OCI-LY3 (cell line): ENCODE results near the gene KCNC3.
"Not testable (repeated sequence)": the region's sequence is repeated elsewhere in the genome, so short reads cannot be mapped to it uniquely, and the experiment has no call there.

ENCODE experiments used
- H2AFZ ChIP-seq: fragments of 200-600, 300-600 bp; shearing (Covaris generic); 2 replicates; pipeline ENCODE4 v1.6.0; 2014; ENCODE audit warnings: antibody characterized with exemption, low read depth, low read length
- H3K27ac ChIP-seq: fragments of 200-600, 300-600 bp; sonication (generic); 2 replicates; pipeline ENCODE4 v1.5.1; 2014; ENCODE audit warnings: mild to moderate bottlenecking, low read length, moderate library complexity, mixed read lengths
- H3K27me3 ChIP-seq: fragments of 200-600, 300-600 bp; sonication (generic); 2 replicates; pipeline ENCODE4 v1.6.1; 2014; ENCODE audit warnings: low read depth, low read length, mixed read lengths
- H3K36me3 ChIP-seq: fragments of 200-600, 300-600 bp; sonication (generic); replicated peaks from 2 replicates; pipeline ENCODE3; 2014; ENCODE audit warnings: low read depth, low read length, mixed read lengths
- H3K4me1 ChIP-seq: fragments of 300-600, 200-600 bp; sonication (generic); 2 replicates; pipeline ENCODE4 v1.6.1; 2014; ENCODE audit warnings: low read length, mixed read lengths
- H3K4me2 ChIP-seq: fragments of 200-600, 300-600 bp; sonication (generic); 2 replicates; pipeline ENCODE4 v1.6.1; 2014; ENCODE audit warnings: low read length, mixed read lengths
- H3K4me3 ChIP-seq: fragments of 300-600, 200-600 bp; sonication (generic); 2 replicates; pipeline ENCODE4 v1.5.1; 2014; ENCODE audit warnings: antibody characterized with exemption, mild to moderate bottlenecking, low read length, moderate library complexity
- H3K79me2 ChIP-seq: fragments of 300-600, 200-600 bp; shearing (Covaris generic); 2 replicates; pipeline ENCODE4 v1.6.1; 2014; ENCODE audit warnings: mild to moderate bottlenecking, low read length, mixed read lengths
- H3K9ac ChIP-seq: fragments of 300-600, 200-600 bp; shearing (Covaris generic); 2 replicates; pipeline ENCODE4 v1.6.0; 2014; ENCODE audit warnings: mild to moderate bottlenecking, low read length, moderate library complexity
- H3K9me3 ChIP-seq: fragments of 200-600, 300-600 bp; shearing (Covaris generic); 2 replicates; pipeline ENCODE4 v1.6.1; 2014; ENCODE audit warnings: low read length, mixed read lengths; ENCODE audit not compliant: insufficient read depth
- H4K20me1 ChIP-seq: fragments of 200-600, 300-600 bp; sonication (generic); 2 replicates; pipeline ENCODE4 v1.6.1; 2016; ENCODE audit warnings: low read length, mixed read lengths; ENCODE audit not compliant: insufficient read depth
- CTCF ChIP-seq: fragments of 200-600, 300-600 bp; sonication (generic); IDR thresholded peaks from 2 replicates; pipeline ENCODE4 v1.5.1; 2014; ENCODE audit warnings: antibody characterized with exemption, low read length, low read depth
- EZH2phosphoT487 ChIP-seq: fragments of 200-600 bp; shearing (Covaris generic); IDR thresholded peaks from 2 replicates; pipeline ENCODE4 v1.6.1; 2018; ENCODE audit warnings: antibody characterized with exemption, mixed run types, low read depth

KCNC3 gene

GRCh38 chr19:50330365-50331078, 1.3 kb upstream of the KCNC3 start:
- Histone ChIP-seq H3K9me3 (0 out of 2 replicates have a peak, but pooled peaks cover 6% of the 10 kb centered on the region), H3K27ac (peak overlapping the region; percentile 97), H3K36me3 (peaks cover 36% of the 10 kb centered on the region), H3K9ac (peak overlapping the region; percentile 95), H3K4me1 (peaks cover 60% of the 10 kb centered on the region), H3K79me2 (peaks cover 20% of the 10 kb centered on the region; the same call in 1 of the 2 replicates), H3K27me3 (no peaks in the 10 kb centered on the region), H3K4me3 (peak overlapping the region; percentile 77), H4K20me1 (peaks cover 21% of the 10 kb centered on the region), H2AFZ (no peak overlapping the region), H3K4me2 (peak overlapping the region; percentile 99)
- TF ChIP-seq CTCF = no peak
- TF ChIP-seq EZH2phosphoT487 = no peak

- Histone ChIP-seq H3K9ac (peak overlapping the region; percentile 38; the same call in 1 of the 2 replicates), H3K4me3 (peak overlapping the region; percentile 69), H3K4me1 (peaks cover 60% of the 10 kb centered on the region), H3K36me3 (peaks cover 30% of the 10 kb centered on the region), H3K4me2 (peak overlapping the region; percentile 99), H3K79me2 (peaks cover 14% of the 10 kb centered on the region; the same call in 1 of the 2 replicates), H3K27ac (peak overlapping the region; percentile 97), H4K20me1 (peaks cover 15% of the 10 kb centered on the region)
- H2AFZ ChIP-seq, H3K27me3 ChIP-seq, H3K9me3 ChIP-seq: not testable (repeated sequence)
Measured at GRCh38 chr19:50329926-50330294, 733 bp upstream of the KCNC3 start.

GRCh38 chr19:50328873-50329145, 368 bp downstream of the KCNC3 start:
- no peak overlapping the region for H3K4me2 ChIP-seq
- no peaks in the 10 kb centered on the region for H3K27me3 ChIP-seq
- H3K4me3 ChIP-seq = no peak overlapping the region

GRCh38 chr19:50328224-50328872, 829 bp downstream of the KCNC3 start:
- H3K9ac ChIP-seq = no peak overlapping the region
- H3K4me2 ChIP-seq = no peak overlapping the region
- H3K4me1 ChIP-seq = peaks cover 46% of the 10 kb centered on the region
- peaks cover 1% of the 10 kb centered on the region; the same call in 1 of the 2 replicates for H4K20me1 ChIP-seq
- no peak overlapping the region for H3K27ac ChIP-seq
- no peaks in the 10 kb centered on the region for H3K9me3 ChIP-seq
- no peaks in the 10 kb centered on the region for H3K27me3 ChIP-seq
- H3K79me2 ChIP-seq = peaks cover under 1% of the 10 kb centered on the region; the same call in 1 of the 2 replicates
- peaks cover 14% of the 10 kb centered on the region for H3K36me3 ChIP-seq
- H3K4me3 ChIP-seq = no peak overlapping the region
- H2AFZ ChIP-seq = no peak overlapping the region
- TF ChIP-seq EZH2phosphoT487 (no peak), CTCF (no peak)

More at GRCh38 chr19:50328873-50329145, 368 bp downstream of the KCNC3 start:
- Histone ChIP-seq H3K4me1 (peaks cover 50% of the 10 kb centered on the region), H3K79me2 (peaks cover 6% of the 10 kb centered on the region; the same call in 1 of the 2 replicates), H3K36me3 (peaks cover 19% of the 10 kb centered on the region), H3K27ac (no peak overlapping the region), H3K9ac (no peak overlapping the region), H2AFZ (no peak overlapping the region), H3K9me3 (0 out of 2 replicates have a peak, but pooled peaks cover 2% of the 10 kb centered on the region), H4K20me1 (peaks cover 6% of the 10 kb centered on the region; the same call in 1 of the 2 replicates)
- no peak for TF ChIP-seq CTCF
